ENCODE data around the gene VTI1A. TPM values are rescaled to one million over a fixed set of nuclear protein-coding genes. Genes with fewer than 3 reads are reported as not detected.

The VTI1A gene
- total and polyA plus RNA-seq, 2 of the 4 experiments (the other 2 are of a cell fraction): 9.7 to 24.9 TPM

DNA sequence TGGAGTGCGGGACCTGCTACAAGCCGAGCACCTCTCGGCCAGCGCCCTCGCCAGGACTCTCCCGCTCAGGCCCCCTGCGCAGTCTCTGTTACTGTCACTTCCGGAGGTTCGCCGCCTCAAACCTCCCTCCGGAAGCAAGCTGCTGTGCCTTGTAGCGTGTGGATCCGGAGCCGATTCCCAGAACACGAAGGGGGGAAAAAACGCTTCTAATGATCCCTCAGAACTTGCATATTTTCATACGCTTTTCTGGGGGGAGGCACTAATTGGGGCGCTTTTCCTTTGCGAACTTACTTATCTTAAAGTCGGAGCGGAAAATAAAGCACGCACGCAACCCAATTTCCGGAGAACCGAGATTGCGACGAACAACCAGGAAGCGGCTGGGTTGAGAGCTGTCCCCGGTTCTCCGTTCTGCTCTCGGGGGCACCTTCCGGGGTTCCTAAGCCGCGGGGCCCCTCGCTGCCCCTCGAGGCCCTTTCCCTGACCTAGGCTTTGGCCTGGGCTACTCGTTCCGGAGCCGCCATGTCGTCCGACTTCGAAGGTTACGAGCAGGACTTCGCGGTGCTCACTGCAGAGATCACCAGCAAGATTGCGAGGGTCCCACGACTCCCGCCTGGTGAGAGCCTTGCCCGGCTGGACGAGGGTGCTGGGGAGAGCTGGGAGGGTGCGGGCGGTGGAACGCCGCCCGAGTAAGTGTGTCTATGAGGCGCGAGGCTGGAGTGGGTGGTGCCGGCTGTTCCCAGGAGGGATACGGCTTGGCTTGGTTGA lies at the start of gene VTI1A, which contains the start of gene ZDHHC6 (continued):
- TF ChIP-seq ELK1 (IDR thresholded peaks at IDR 0.05; ENCODE audit: borderline replicate concordance, low read depth, low read length) (no peak), SMC3 (IDR thresholded peaks at IDR 0.05; ENCODE audit: low read depth, low read length) (no peak; the same call in 1 of the 2 replicates)

DNA sequence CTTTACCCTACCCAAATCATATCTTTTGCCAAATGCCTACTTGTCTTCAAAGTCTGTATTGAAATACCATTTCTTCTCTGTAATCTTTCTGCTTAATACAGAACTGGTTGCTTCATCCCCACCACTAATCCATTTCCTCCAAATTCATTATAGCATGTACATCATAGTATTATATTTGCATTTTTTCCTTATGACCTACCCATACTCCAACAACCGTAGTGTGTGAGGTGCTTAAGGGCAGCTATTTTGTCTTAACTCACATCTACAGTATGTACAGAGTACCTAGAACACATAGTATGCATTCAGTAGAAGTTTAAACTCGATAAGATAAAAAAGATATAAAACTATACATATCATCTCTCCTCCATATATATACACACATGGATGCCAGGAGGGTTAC lies 49.4 kb upstream of the VTI1A start:
- H4K5ac ChIP-seq (ENCODE audit: low read depth, low read length): no peak overlapping the region
- H2BK20ac ChIP-seq (ENCODE audit: low read depth, low read length): no peak overlapping the region
- no peak overlapping the region for H2AK9ac ChIP-seq (replicated peaks; ENCODE audit: low read depth, low read length, poor library complexity)
- no CpG with 5 or more reads among the region's 2 CpGs for WGBS, 2 experiments (ENCODE audit: extremely low coverage in 2 of 2, insufficient read length in 1 of 2)
- H2AFZ ChIP-seq (replicated peaks; ENCODE audit: low read length, poor library complexity): no peak overlapping the region
- CTCF ChIA-PET: no interaction called here
- no peak overlapping the region for H3K4me2 ChIP-seq (ENCODE audit: low read depth, low read length)
- no peak overlapping the region for H4K91ac ChIP-seq (ENCODE audit: insufficient read depth, low read depth, low read length)
- no peak overlapping the region for H2BK5ac ChIP-seq (ENCODE audit: low read depth, low read length, poor library complexity, severe bottlenecking)
- intact Hi-C loops (cut with micrococcal nuclease): no loop called here
- no peak overlapping the region for H2BK120ac ChIP-seq (ENCODE audit: low read depth, low read length)
- H4K8ac ChIP-seq (ENCODE audit: low read depth in 2 of 2, low read length in 2 of 2): no peak overlapping the region
- ATAC-seq (ENCODE audit: low read depth) (no peak), DNase-seq (no peak)
- no peak overlapping the region for H3K18ac ChIP-seq (ENCODE audit: low read depth, low read length)
- dilution Hi-C loops (cut with HindIII; ENCODE audit: low sequenced_read_pairs, unreplicated experiment): no loop called here
- H3K79me1 ChIP-seq (ENCODE audit: low read depth in 1 of 2, low read length in 2 of 2): no peaks in the 10 kb centered on the region
- no peaks in the 10 kb centered on the region for H3K9me3 ChIP-seq (ENCODE audit: control insufficient read depth, insufficient read depth, low read length)
- H3K56ac ChIP-seq (ENCODE audit: extremely low read depth, insufficient read depth, low read length): no peak overlapping the region
- no peak overlapping the region for H3K9ac ChIP-seq (ENCODE audit: low read depth, low read length)
- TF ChIP-seq RCOR1 (IDR thresholded peaks at IDR 0.05; ENCODE audit: insufficient replicate concordance, low read length) (no peak), NFE2L2 (IDR thresholded peaks at IDR 0.05; ENCODE audit: low read depth, low read length) (no peak), RFX5 (IDR thresholded peaks at IDR 0.05; ENCODE audit: low read depth, low read length) (no peak), ELK1 (IDR thresholded peaks at IDR 0.05; ENCODE audit: borderline replicate concordance, low read depth, low read length) (no peak), CEBPB (IDR thresholded peaks at IDR 0.05; ENCODE audit: low read depth, low read length) (no peak), MXI1 (IDR thresholded peaks at IDR 0.05; ENCODE audit: borderline replicate concordance, low read depth, low read length) (no peak), FOS (IDR thresholded peaks at IDR 0.05; ENCODE audit: low read depth, low read length) (no peak), BHLHE40 (IDR thresholded peaks at IDR 0.05; ENCODE audit: low read depth, low read length) (no peak), MAZ (IDR thresholded peaks at IDR 0.05; ENCODE audit: borderline replicate concordance, low read depth, low read length) (no peak), USF2 (IDR thresholded peaks at IDR 0.05; ENCODE audit: low read depth, low read length) (no peak), MAFK (IDR thresholded peaks at IDR 0.05; ENCODE audit: low read depth, low read length) (no peak)
- POLR2A ChIA-PET (ENCODE audit: unreplicated experiment): no interaction called here
- no peaks in the 10 kb centered on the region for H3K36me3 ChIP-seq (ENCODE audit: control insufficient read depth, insufficient read depth, low read length)
- no peak overlapping the region for H3K23ac ChIP-seq (ENCODE audit: low read depth, low read length)
- no peaks in the 10 kb centered on the region for H3K9me1 ChIP-seq (ENCODE audit: insufficient read depth, low read length)
- H3K27me3 ChIP-seq (ENCODE audit: control insufficient read depth, insufficient read depth, low read length): peaks cover 5% of the 10 kb centered on the region; the same call in 1 of the 2 replicates
- H2AK5ac ChIP-seq (ENCODE audit: low read depth, low read length): no peak overlapping the region
- in situ Hi-C loops (cut with MboI; ENCODE audit: low sequenced_read_pairs): no loop called here
- H3K14ac ChIP-seq (replicated peaks; ENCODE audit: low read depth, low read length): no peak overlapping the region
- H3K27ac ChIP-seq (ENCODE audit: insufficient read depth, low read length): no peak overlapping the region
- H4K20me1 ChIP-seq (ENCODE audit: insufficient read depth, low read length): no peaks in the 10 kb centered on the region
- H3K4me1 ChIP-seq (ENCODE audit: control insufficient read depth, insufficient read depth, low read length): no peaks in the 10 kb centered on the region
- H2BK15ac ChIP-seq (ENCODE audit: low read depth, low read length): no peak overlapping the region
- no peak overlapping the region for H3K4ac ChIP-seq (ENCODE audit: low read depth, low read length)
- no peak overlapping the region for H3K4me3 ChIP-seq (ENCODE audit: insufficient read depth, low read depth, low read length)
- BruUV-seq (replicated peaks): no TSS peak

All from IMR-90 (cell line).